ENCODE data around the gene TANC1.

The TANC1 gene

GRCh38 chr2:159232456-159233170 lies 264.2 kb downstream of the TANC1 start:
- no peak for DNase-seq

DNA sequence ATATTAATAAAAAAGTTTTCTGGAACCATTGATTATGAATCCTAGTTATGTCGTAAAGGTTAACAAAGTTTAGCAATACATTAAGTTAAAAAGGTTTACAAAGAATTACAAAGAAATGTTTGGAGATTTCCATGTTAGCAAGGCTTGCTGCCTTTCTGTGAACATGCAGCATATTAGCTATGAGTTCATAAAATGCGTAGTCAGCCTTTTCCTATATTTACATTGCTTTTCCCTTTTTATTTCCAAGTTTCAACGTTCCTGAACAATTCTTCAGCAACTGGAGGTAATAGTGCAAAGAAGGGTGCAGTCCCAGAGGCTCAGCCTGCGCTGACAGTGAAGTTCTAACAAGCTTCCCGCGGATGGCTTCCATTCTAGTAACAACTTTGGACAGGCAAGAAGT lies 266.4 kb downstream of the TANC1 start:
- DNase-seq: no peak

DNA sequence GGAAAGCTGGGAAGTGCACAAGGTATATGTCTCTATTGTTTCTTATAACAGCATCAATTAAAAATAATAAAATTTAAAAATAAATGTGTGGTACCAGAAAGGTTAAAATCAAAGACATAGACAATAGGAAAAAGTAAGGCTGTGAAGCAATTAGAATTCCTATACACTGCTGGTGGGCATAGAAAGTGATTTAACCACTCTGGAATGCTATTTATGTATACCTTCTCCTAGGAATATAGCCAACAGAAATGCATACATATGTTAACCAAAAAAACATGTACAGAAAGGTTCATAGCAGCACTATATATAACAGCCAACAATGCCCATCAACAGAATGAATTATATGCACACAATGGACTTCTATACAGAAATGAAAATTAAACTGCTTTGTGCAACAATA lies 275.1 kb downstream of the TANC1 start:
- DNase-seq: no peak

DNA sequence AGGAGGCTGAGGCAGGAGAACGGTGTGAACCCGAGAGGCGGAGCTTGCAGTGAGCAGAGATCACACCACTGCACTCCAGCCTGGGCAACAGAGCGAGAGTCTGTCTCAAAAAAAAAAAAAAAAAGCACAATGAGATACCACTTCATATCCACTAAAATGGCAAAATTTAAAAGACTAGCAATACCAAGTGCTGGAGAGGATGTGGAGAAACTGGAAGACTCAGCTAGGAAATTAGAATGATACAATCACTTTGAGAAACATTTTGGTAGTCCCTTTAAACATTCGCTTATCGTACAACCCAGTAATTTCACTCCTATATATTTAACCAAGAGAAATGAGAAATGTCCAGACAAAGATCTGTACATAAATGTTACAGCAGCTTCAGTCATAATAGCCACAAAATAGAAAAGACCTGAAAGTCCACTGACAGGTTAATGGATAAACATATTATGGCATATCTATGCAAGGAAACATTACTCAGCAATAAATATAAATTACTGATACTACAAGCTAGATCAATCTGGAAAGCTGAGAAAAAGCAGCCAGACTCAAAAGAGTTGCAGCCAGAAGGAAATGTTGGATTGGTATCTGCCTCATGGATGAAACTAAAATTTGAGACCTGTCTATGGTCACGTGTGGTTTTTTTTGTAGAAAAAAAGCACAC lies 278.0 kb downstream of the TANC1 start:
- DNase-seq: no peak

- DNase-seq: peak; percentile 10
Observed at GRCh38 chr2:159249990-159250715, 281.7 kb downstream of the TANC1 start.

GRCh38 chr2:159251296-159252173 lies 283.1 kb downstream of the TANC1 start:
- no peak for DNase-seq

GRCh38 chr2:159252905-159253304 lies 284.5 kb downstream of the TANC1 start:
- DNase-seq: no peak

DNA sequence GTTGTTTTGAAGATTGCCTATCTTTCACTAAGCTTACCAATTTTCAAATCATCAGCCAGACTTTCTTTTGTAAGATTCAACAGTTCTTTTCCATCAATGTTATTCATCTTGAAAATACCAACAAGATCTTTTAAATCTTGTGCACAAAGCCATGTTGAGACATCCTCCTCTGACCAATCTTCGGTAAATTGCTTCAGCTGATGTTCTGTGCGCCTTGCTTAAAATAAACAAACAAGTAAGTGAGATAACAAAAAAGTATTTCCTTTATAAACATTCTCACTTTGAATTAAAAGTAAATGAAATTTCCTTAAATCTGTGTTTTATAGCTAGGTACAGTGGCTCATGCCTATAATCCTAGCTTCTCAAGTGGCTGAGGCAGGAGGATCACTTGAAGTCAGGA lies 287.7 kb downstream of the TANC1 start:
- DNase-seq: no peak

GRCh38 chr2:159262226-159262625 lies 293.8 kb downstream of the TANC1 start:
- DNase-seq: no peak

GRCh38 chr2:159262904-159263303 lies 294.5 kb downstream of the TANC1 start:
- DNase-seq: no peak

DNA sequence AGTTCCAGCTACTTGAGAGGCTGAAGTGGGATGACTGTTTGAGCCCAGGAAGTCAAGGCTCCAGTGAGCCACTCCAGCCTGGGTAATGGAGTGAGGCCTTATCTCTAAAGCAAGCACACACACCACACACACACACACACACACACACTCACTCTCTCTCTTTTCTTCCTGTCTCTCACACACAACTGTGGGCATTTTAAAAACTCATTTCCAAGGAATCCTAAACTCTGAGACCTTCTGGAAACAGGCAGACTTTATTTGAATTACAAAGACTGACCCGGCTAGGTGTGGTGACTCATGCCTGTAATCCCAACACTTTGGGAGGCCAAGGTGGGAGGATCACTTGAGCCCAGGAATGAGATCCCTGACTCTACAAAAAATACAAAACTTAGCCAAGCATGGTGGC lies 296.7 kb downstream of the TANC1 start:
- no peak for DNase-seq

GRCh38 chr2:159266554-159266953 lies 298.1 kb downstream of the TANC1 start:
- no peak for DNase-seq

DNA sequence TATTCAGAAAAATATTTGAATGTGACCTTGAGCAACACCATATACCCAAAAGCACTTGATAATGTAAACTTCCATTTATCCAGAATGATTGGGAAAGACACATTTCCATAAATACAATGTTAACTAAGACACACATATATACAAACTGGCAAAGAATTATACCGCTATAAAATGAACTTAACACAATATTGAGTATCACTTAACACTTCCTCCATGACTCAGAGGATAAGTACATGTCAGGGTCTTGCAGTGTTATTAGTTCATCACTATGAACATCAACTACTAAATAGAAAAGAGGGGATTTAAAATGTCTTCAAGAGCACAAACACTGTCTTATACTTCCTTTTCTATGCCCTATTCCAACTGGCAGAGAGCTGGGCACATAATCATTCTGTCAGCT lies 299.5 kb downstream of the TANC1 start:
- no peak for DNase-seq

DNA sequence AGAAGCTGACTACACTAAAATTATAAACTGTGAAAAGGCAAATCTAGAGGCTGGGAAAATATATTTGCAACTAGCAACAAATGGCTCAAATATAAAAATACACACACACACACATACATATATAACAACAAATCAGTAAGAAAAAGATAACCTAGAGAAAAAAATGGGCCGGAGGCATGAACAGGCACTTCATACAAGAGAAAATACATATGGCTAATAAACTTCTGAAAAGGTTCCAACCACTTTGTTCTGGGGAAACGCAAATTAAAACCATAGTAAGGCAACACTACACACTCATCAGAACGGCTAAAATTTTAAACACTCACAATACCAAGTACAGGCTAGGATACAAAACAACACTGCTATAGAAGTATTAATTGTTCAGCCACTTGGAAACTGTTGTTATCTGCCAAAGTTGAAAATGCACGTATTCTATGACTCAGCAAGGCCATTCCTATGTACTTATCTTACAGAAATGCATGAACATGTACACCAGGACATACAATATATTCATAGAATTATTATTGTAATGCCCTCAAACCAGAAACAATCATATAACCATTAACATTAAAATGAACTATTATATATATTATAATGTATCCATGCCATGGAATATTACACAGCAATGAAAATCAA lies 302.4 kb downstream of the TANC1 start:
- DNase-seq: no peak

DNA sequence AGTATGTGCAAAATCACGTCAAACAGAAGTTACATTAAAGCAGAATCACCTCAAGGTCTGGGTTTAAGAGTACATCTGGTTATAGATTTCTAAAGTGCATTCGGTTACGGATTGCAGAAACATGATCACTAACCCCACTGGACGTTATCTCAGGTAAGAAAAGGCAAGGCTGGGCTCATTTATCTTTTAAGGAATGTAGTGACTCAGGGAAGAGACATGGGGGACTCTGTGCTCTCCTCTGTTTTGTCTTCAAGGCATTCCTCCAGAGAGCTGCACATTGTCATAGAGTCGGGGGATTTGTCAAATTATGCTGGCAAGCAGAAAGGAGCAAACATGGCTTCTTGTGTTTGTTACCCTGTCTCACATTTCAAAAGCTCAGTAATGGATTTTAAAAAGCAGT lies 303.7 kb downstream of the TANC1 start:
- DNase-seq: no peak

DNA sequence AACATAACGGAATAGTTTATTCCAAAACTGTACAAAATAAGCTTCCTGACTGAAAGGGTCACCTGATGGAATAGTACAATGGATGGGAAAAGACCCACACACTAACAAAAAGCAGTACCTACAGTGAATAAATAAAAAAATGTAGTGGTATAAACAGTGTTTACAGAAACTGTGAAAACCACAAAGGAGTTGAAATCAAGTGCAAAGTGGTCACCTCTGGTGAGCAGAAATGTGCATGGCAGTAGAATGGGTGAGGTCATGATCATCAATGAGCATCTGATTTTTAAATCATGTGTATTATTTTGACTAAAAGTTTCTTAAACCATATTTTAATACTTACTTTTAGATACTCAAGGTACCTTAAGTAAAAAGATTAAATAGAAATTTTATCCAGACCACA lies 306.7 kb downstream of the TANC1 start:
- no peak for DNase-seq

DNA sequence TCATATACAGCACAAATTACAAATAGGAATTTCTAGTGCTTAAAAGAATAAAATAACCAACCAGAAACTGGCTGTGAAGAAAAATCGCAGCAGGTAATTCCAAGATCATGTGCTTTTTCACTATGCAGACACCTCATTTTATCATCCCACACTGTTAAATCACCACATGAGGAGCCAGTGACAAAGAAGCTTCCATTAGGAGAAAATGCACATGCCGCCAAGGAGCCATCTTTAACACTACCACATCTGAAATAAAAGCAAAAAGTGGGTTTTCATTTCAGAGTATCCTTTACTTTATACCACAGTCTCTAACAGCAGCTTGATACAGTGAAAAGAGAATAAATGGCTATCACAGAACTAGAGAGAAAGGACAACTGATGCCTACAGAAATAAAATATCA lies 311.3 kb downstream of the TANC1 start:
- DNase-seq: no peak

DNA sequence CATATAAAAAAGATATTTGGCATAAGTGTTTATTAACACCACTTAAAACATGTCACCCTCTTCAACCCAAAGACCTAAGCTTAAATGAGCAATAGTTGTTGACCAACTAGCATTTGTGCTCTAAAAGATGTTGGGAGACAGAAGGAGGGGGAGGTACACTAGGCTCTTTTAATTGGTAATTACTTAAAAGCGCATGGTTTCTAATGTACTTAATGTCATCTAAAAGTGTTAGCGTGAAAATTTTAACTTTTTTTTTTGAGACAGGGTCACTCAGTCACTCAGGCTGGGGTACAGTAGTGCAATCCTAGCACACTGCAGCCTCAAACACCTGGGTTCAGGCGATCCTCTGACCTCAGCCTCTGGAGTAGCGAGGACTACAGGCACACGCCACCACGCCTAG lies 312.6 kb downstream of the TANC1 start:
- DNase-seq: no peak
